Ureter (tissue), 1 donor: ENCODE results near the gene CWC22. TPM values are rescaled to one million over a fixed set of nuclear protein-coding genes. Genes with fewer than 3 reads are reported as not detected.

ENCODE experiments used
- DNase-seq: peaks from one replicate; pipeline ENCODE4 v3.0.0-alpha.2; 2020; ENCODE audit warnings: low spot score
- total RNA-seq: library from RNA; stranded (reverse); gene quantifications from one replicate; pipeline ENCODE4 v1.2.4, GENCODE V29; 2023
- donor health status: DM: yes; HTN: yes; CAD: no.

The CWC22 gene
- total RNA-seq, 1 donor from 2014 or later, result 22.3 TPM

- DNase-seq, result no peak
Measured at GRCh38 chr2:179898873-179899272, 108.2 kb downstream of the CWC22 start.

Other genes starting within 250 kb of the CWC22 start
- gene ZNF385B, start 145.7 kb downstream of the CWC22 start, total RNA-seq, result 0.83 TPM